PC-9 (cell line): ENCODE data around the gene ABR.

Source experiments
- EZH2 ChIP-seq: fragments of 200-600 bp; sonication (generic); IDR thresholded peaks from 2 replicates; pipeline ENCODE4 v1.8.0; 2017; ENCODE audit warnings: antibody characterized with exemption, low read depth
- TF ChIP-seq, protein P1 (sequence below): fragments of 200-600 bp; sonication (generic); conservative IDR thresholded peaks from 2 replicates; pipeline ENCODE4 v1.6.1; 2017; ENCODE audit warnings: mixed run types, antibody characterized with exemption, mild to moderate bottlenecking, moderate library complexity

DNA sequence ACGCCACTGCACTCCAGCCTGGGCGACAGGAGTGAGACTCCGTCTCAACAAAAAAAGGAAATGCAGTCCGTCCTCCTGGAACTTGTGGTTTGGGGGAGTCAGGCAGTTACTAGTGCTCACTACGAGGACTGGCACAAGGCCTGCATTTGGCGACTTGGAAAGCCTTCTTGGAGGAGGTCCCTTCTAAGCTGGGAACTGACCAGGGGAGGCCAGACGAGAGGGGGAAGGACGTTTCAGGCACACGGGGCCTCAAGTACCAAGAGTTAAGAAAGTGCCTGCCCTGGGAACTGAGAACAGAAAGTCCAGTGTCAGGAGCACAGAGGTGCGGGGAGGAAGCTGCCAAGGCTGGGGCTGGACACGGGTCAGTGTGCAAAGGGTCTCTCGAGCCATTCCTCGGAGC is 89.9 kb downstream of the ABR start:
- TF ChIP-seq, protein P1, sequence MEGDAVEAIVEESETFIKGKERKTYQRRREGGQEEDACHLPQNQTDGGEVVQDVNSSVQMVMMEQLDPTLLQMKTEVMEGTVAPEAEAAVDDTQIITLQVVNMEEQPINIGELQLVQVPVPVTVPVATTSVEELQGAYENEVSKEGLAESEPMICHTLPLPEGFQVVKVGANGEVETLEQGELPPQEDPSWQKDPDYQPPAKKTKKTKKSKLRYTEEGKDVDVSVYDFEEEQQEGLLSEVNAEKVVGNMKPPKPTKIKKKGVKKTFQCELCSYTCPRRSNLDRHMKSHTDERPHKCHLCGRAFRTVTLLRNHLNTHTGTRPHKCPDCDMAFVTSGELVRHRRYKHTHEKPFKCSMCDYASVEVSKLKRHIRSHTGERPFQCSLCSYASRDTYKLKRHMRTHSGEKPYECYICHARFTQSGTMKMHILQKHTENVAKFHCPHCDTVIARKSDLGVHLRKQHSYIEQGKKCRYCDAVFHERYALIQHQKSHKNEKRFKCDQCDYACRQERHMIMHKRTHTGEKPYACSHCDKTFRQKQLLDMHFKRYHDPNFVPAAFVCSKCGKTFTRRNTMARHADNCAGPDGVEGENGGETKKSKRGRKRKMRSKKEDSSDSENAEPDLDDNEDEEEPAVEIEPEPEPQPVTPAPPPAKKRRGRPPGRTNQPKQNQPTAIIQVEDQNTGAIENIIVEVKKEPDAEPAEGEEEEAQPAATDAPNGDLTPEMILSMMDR, result no peak
- TF ChIP-seq EZH2, result no peak
